ENCODE measurements around the gene OR51V1.
"Not testable (repeated sequence)": the region's sequence is repeated elsewhere in the genome, so short reads cannot be mapped to it uniquely, and the experiment has no call there.

OR51V1 gene

GRCh38 chr11:5188201-5188600, 12.3 kb downstream of the OR51V1 start:
- DNase-seq (ENCODE audit: low spot score): no peak
- POLR2A ChIA-PET (ENCODE audit: low non-redundant PET): no interaction called here
- TF ChIP-seq CTCF (conservative IDR thresholded peaks at IDR 0.05; ENCODE audit: low read depth): no peak
- CTCF ChIA-PET: no interaction called here
- H3K27ac ChIP-seq: no peak overlapping the region

- DNase-seq (ENCODE audit: low spot score): no peak
- no peak overlapping the region for H3K27ac ChIP-seq
- no peak for TF ChIP-seq CTCF (conservative IDR thresholded peaks at IDR 0.05; ENCODE audit: low read depth)
- ChIA-PET POLR2A (ENCODE audit: low non-redundant PET) (no interaction called here), CTCF (no interaction called here)
These were observed 22.2 kb downstream of the OR51V1 start for GRCh38 chr11:5178046-5178837.

- no peak for TF ChIP-seq CTCF (conservative IDR thresholded peaks at IDR 0.05; ENCODE audit: low read depth)
- DNase-seq (ENCODE audit: low spot score): no peak
- H3K27ac ChIP-seq: no peak overlapping the region
- CTCF ChIA-PET: interaction anchor here (0.9 kb wide), 1 partner anchor 14 kb away, joined by 3 read pairs; no protein-coding TSS in a partner anchor
- POLR2A ChIA-PET (ENCODE audit: low non-redundant PET): no interaction called here
These were observed 25.5 kb downstream of the OR51V1 start for GRCh38 chr11:5174934-5175333.

- ChIA-PET CTCF (no interaction called here), POLR2A (ENCODE audit: low non-redundant PET) (no interaction called here)
- TF ChIP-seq CTCF (conservative IDR thresholded peaks at IDR 0.05; ENCODE audit: low read depth): no peak
- H3K27ac ChIP-seq: no peak overlapping the region
- no peak for DNase-seq (ENCODE audit: low spot score)
These were observed 28.6 kb downstream of the OR51V1 start for GRCh38 chr11:5171856-5172255.

- POLR2A ChIA-PET (ENCODE audit: low non-redundant PET); H3K27ac ChIP-seq; CTCF ChIA-PET; DNase-seq (ENCODE audit: low spot score): not testable (repeated sequence)
These were observed 34.6 kb downstream of the OR51V1 start for GRCh38 chr11:5165898-5166297.

- POLR2A ChIA-PET (ENCODE audit: low non-redundant PET); CTCF ChIA-PET: not testable (repeated sequence)
These were observed 35.7 kb downstream of the OR51V1 start for GRCh38 chr11:5164807-5165206.

GRCh38 chr11:5161045-5161444, 39.4 kb downstream of the OR51V1 start:
- DNase-seq (ENCODE audit: low spot score); POLR2A ChIA-PET (ENCODE audit: low non-redundant PET); CTCF ChIA-PET: not testable (repeated sequence)

More at GRCh38 chr11:5164807-5165206, 35.7 kb downstream of the OR51V1 start:
- not testable (repeated sequence) for DNase-seq (ENCODE audit: low spot score); H3K27ac ChIP-seq

GRCh38 chr11:5160217-5160616, 40.3 kb downstream of the OR51V1 start:
- CTCF ChIA-PET; H3K27ac ChIP-seq; POLR2A ChIA-PET (ENCODE audit: low non-redundant PET): not testable (repeated sequence)

More at GRCh38 chr11:5161045-5161444, 39.4 kb downstream of the OR51V1 start:
- H3K27ac ChIP-seq: not testable (repeated sequence)

GRCh38 chr11:5159806-5160205, 40.7 kb downstream of the OR51V1 start:
- H3K27ac ChIP-seq: no peak overlapping the region
- ChIA-PET POLR2A (ENCODE audit: low non-redundant PET) (no interaction called here), CTCF (no interaction called here)
- TF ChIP-seq CTCF (conservative IDR thresholded peaks at IDR 0.05; ENCODE audit: low read depth): no peak
- DNase-seq (ENCODE audit: low spot score): no peak

More at GRCh38 chr11:5160217-5160616, 40.3 kb downstream of the OR51V1 start:
- DNase-seq (ENCODE audit: low spot score): not testable (repeated sequence)

Measured in RWPE1 (cell line).